Calu3 (cell line): ENCODE data around the gene MLANA. TPM values are rescaled to one million over a fixed set of nuclear protein-coding genes. Genes with fewer than 3 reads are reported as not detected.

Source experiments
- BruUV-seq: library from RNA; stranded (reverse); fragments of 400-500 nt; replicated peaks from 2 replicates; lab custom pipeline; 2021; lab: Mats Ljungman, UMichigan
- CTCF ChIA-PET: fragments of 300-600 bp; sonication (Branson Sonifier 250); formaldehyde crosslinking; loops from one replicate; lab custom pipeline; 2022; ENCODE audit warnings: antibody characterized with exemption; lab: Charles Lee
- DNase-seq: peaks from one replicate; pipeline ENCODE4 v3.0.0; 2022
- H3K27ac Mint-ChIP-seq: one replicate; pipeline ENCODE4 v1.8.0; 2022; ENCODE audit warnings: mixed read lengths; ENCODE audit not compliant: unreplicated experiment
- H3K27me3 Mint-ChIP-seq: one replicate; pipeline ENCODE4 v1.8.0; 2022; ENCODE audit warnings: mixed read lengths; ENCODE audit not compliant: unreplicated experiment
- H3K36me3 Mint-ChIP-seq: one replicate; pipeline ENCODE4 v1.8.0; 2022; ENCODE audit warnings: mild to moderate bottlenecking, moderate library complexity, mixed read lengths; ENCODE audit not compliant: insufficient read depth, unreplicated experiment
- H3K4me1 Mint-ChIP-seq: one replicate; pipeline ENCODE4 v1.8.0; 2022; ENCODE audit warnings: mild to moderate bottlenecking, low read depth, mixed read lengths; ENCODE audit not compliant: unreplicated experiment
- H3K4me3 Mint-ChIP-seq: one replicate; pipeline ENCODE4 v1.8.0; 2022; ENCODE audit warnings: mild to moderate bottlenecking, low read depth, moderate library complexity, mixed read lengths; ENCODE audit not compliant: unreplicated experiment
- H3K9me3 Mint-ChIP-seq: one replicate; pipeline ENCODE4 v1.8.0; 2022; ENCODE audit warnings: low read depth, mixed read lengths; ENCODE audit not compliant: unreplicated experiment
- CTCF ChIP-seq: fragments of 200-600 bp; IDR thresholded peaks from one replicate; pipeline ENCODE4 v1.8.0; 2022; ENCODE audit warnings: antibody characterized with exemption; ENCODE audit not compliant: unreplicated experiment
- intact Hi-C: fragments of 100-400 bp; cut with micrococcal nuclease; formaldehyde crosslinking; loops from one replicate; pipeline ENCODE4 v1.10.0; 2022; ENCODE audit not compliant: unreplicated experiment
- total RNA-seq: library from RNA; stranded (reverse); gene quantifications from 2 replicates; pipeline ENCODE4 v1.2.3, GENCODE V29; 2022

MLANA gene
- total RNA-seq, 1 experiment from 2014 or later, result not detected

- Mint-ChIP-seq H3K4me3 (no peak overlapping the region), H3K9me3 (no peaks in the 10 kb centered on the region), H3K36me3 (no peaks in the 10 kb centered on the region), H3K27me3 (no peaks in the 10 kb centered on the region), H3K27ac (no peak overlapping the region), H3K4me1 (peaks cover 6% of the 10 kb centered on the region)
- TF ChIP-seq CTCF, result no peak
- no TSS peak for BruUV-seq
- CTCF ChIA-PET, result interaction anchor here (0.7 kb wide), 1 partner anchor 14 kb away, joined by 3 read pairs; no protein-coding TSS in a partner anchor
- DNase-seq, result no peak
- intact Hi-C loops, result no loop called here
Measured at GRCh38 chr9:5951686-5952211, 61.1 kb downstream of the MLANA start.

GRCh38 chr9:5953743-5954707, 63.3 kb downstream of the MLANA start:
- intact Hi-C loops, result no loop called here
- Mint-ChIP-seq H3K27me3 (no peaks in the 10 kb centered on the region), H3K4me1 (peaks cover 5% of the 10 kb centered on the region), H3K36me3 (no peaks in the 10 kb centered on the region), H3K27ac (no peak overlapping the region), H3K4me3 (no peak overlapping the region), H3K9me3 (no peaks in the 10 kb centered on the region)
- CTCF ChIA-PET, result no interaction called here
- DNase-seq, result no peak
- no peak for TF ChIP-seq CTCF
- BruUV-seq, result no TSS peak

GRCh38 chr9:5957166-5957565, 66.5 kb downstream of the MLANA start:
- Mint-ChIP-seq H3K27ac (no peak overlapping the region), H3K4me3 (no peak overlapping the region), H3K36me3 (no peaks in the 10 kb centered on the region), H3K27me3 (no peaks in the 10 kb centered on the region), H3K4me1 (no peaks in the 10 kb centered on the region), H3K9me3 (no peaks in the 10 kb centered on the region)
- TF ChIP-seq CTCF, result no peak
- DNase-seq, result no peak
- CTCF ChIA-PET, result interaction anchor here (1.0 kb wide), 1 partner anchor 9 kb away, joined by 3 read pairs; no protein-coding TSS in a partner anchor
- BruUV-seq, result no TSS peak
- intact Hi-C loops, result no loop called here

GRCh38 chr9:5958273-5958672, 67.6 kb downstream of the MLANA start:
- TF ChIP-seq CTCF, result no peak
- no TSS peak for BruUV-seq
- Mint-ChIP-seq H3K27me3 (no peaks in the 10 kb centered on the region), H3K4me3 (no peak overlapping the region), H3K27ac (no peak overlapping the region), H3K4me1 (no peaks in the 10 kb centered on the region), H3K36me3 (no peaks in the 10 kb centered on the region), H3K9me3 (no peaks in the 10 kb centered on the region)
- intact Hi-C loops, result no loop called here
- no peak for DNase-seq
- CTCF ChIA-PET, result no interaction called here

Other genes with a start within 250 kb of the MLANA start
- gene ERMP1, start 57.8 kb upstream of the MLANA start, total RNA-seq, result 28.4 and 29.7 TPM in 2 replicates
- gene RANBP6, start 124.7 kb downstream of the MLANA start, total RNA-seq, result 16.1 and 17.7 TPM in 2 replicates